ENCODE measurements around the gene ERICH6.

Gene ERICH6

GRCh38 chr3:150736903-150737832 lies 33.4 kb upstream of the ERICH6 start:
- peak; percentile 38 for DNase-seq

- no peak for DNase-seq
These were observed 32.6 kb upstream of the ERICH6 start for GRCh38 chr3:150736316-150736719.

GRCh38 chr3:150734795-150735119 lies 31.0 kb upstream of the ERICH6 start:
- DNase-seq, result no peak

- no peak for DNase-seq
These were observed 30.4 kb upstream of the ERICH6 start for GRCh38 chr3:150733936-150734794.

- DNase-seq, result no peak
These were observed 29.7 kb upstream of the ERICH6 start for GRCh38 chr3:150733373-150733935.

- DNase-seq, result no peak
These were observed 26.1 kb upstream of the ERICH6 start for GRCh38 chr3:150729682-150730360.

GRCh38 chr3:150727653-150728502 lies 24.2 kb upstream of the ERICH6 start:
- DNase-seq, result no peak

GRCh38 chr3:150725548-150725947 lies 21.8 kb upstream of the ERICH6 start:
- no peak for DNase-seq

- DNase-seq, result no peak
These were observed 20.2 kb upstream of the ERICH6 start for GRCh38 chr3:150723946-150724345.

GRCh38 chr3:150722267-150722666 lies 18.5 kb upstream of the ERICH6 start:
- DNase-seq, result no peak

GRCh38 chr3:150721285-150722130 lies 17.8 kb upstream of the ERICH6 start:
- peak; percentile 68 for DNase-seq

- DNase-seq, result no peak
These were observed 16.7 kb upstream of the ERICH6 start for GRCh38 chr3:150720444-150720843.

GRCh38 chr3:150710097-150710496 lies 6.4 kb upstream of the ERICH6 start:
- DNase-seq, result no peak

GRCh38 chr3:150703299-150703755 lies 393 bp downstream of the ERICH6 start:
- peak; percentile 37 for DNase-seq

- DNase-seq, result peak; percentile 86
These were observed 4.6 kb downstream of the ERICH6 start for GRCh38 chr3:150699068-150699639.

- DNase-seq, result no peak
These were observed 6.1 kb downstream of the ERICH6 start for GRCh38 chr3:150697646-150698045.

GRCh38 chr3:150691414-150692040 lies 12.2 kb downstream of the ERICH6 start:
- DNase-seq, result no peak

GRCh38 chr3:150687613-150688012 lies 16.1 kb downstream of the ERICH6 start:
- DNase-seq, result no peak

- DNase-seq, result no peak
These were observed 20.9 kb downstream of the ERICH6 start for GRCh38 chr3:150682824-150683223.

GRCh38 chr3:150682279-150682678 lies 21.4 kb downstream of the ERICH6 start:
- DNase-seq, result no peak

All from inflammatory macrophage treated with lipopolysaccharide for 4 hours (primary cell).